Tibial nerve (tissue), 4 donors: ENCODE results near the gene ARPC5L.

ENCODE experiments used
- EP300 ChIP-seq, 2 donors: sonication (generic); formaldehyde crosslinking; IDR thresholded peaks; one replicate each; pipeline ENCODE4 v1.6.1; 2017; ENCODE audit warnings: antibody characterized with exemption in 2 of 2, mild to moderate bottlenecking in 1 of 2
- POLR2A ChIP-seq, 2 donors: fragments of 450-650 bp; IDR thresholded peaks; one replicate each; pipeline ENCODE4 v1.6.1; 2017; ENCODE audit warnings: antibody characterized with exemption in 2 of 2, mild to moderate bottlenecking in 2 of 2, moderate library complexity in 2 of 2
- TF ChIP-seq, protein P1 (sequence below), 5 experiments: fragments of 200-600 bp in 3 of 5; fragments of 450-650 bp in 2 of 5; sonication (generic) in 3 of 5; IDR thresholded peaks; one replicate each; pipeline ENCODE4 v1.5.1; 2016 to 2019; ENCODE audit warnings: antibody characterized with exemption in 5 of 5, mild to moderate bottlenecking in 3 of 5, moderate library complexity in 2 of 5

DNA sequence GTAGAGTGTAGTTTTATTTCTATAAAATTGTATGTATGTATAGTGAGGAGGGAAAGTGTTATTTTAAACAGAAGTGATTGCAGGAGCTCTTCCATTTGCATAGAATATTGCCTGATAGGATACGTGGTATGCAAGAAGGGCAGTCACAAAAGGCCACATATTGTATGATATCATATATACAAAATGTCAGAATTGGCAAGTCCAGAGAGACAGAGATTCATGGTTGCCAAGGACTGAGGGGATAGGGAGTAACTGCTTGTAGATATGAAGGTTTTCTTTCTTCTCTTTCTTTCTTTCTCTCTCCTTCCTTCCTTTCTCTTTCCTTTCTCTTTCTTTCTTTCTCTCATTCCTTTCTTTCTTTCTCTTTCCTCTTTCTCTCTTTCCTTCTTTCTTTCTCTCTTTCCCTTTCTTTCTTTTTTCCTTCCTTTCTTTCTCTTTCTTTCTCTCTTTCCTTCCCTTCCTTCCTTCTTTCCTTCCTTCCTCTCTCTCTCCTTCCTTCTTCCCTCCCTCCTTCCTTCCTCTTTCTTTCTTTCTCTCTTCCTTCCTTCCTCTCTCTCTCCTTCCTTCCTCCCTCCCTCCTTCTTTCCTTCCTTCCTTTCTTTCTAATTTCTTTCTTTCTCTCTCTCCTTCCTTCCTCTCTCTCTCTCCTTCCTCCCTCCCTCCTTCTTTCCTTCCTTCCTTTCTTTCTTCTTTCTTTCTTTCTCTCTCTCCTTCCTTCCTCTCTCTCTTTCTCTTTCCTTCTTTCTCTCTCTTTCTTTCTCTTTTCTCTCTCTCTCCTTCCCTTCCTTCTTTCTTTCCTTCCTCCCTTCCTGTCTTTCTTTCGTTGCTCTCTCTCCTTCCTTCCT, 33.2 kb upstream of the ARPC5L start:
- TF ChIP-seq POLR2A (IDR thresholded peaks at IDR 0.05) (no peak), EP300 (IDR thresholded peaks at IDR 0.05) (no peak)
- TF ChIP-seq, protein P1, sequence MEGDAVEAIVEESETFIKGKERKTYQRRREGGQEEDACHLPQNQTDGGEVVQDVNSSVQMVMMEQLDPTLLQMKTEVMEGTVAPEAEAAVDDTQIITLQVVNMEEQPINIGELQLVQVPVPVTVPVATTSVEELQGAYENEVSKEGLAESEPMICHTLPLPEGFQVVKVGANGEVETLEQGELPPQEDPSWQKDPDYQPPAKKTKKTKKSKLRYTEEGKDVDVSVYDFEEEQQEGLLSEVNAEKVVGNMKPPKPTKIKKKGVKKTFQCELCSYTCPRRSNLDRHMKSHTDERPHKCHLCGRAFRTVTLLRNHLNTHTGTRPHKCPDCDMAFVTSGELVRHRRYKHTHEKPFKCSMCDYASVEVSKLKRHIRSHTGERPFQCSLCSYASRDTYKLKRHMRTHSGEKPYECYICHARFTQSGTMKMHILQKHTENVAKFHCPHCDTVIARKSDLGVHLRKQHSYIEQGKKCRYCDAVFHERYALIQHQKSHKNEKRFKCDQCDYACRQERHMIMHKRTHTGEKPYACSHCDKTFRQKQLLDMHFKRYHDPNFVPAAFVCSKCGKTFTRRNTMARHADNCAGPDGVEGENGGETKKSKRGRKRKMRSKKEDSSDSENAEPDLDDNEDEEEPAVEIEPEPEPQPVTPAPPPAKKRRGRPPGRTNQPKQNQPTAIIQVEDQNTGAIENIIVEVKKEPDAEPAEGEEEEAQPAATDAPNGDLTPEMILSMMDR (IDR thresholded peaks at IDR 0.05): no peak
